Endothelial cell of umbilical vein (primary cell): ENCODE measurements around the gene CCNB1IP1.
A peak's percentile ranks its signal among the peaks of the same experiment; 100 is the strongest.

Experiments used
- CTCF ChIP-seq, 2 donors: IDR thresholded peaks; 1 replicate in 1 of 2; 2 replicates in 1 of 2; pipeline ENCODE4 v1.5.1; 2011; ENCODE audit warnings: low read length in 2 of 2, mild to moderate bottlenecking in 2 of 2, moderate library complexity in 2 of 2, control low read depth in 1 of 2, inconsistent platforms in 1 of 2, low read depth in 1 of 2; ENCODE audit not compliant: insufficient read depth in 1 of 2; ENCODE audit errors: extremely low read depth in 1 of 2
- POLR2A ChIP-seq: IDR thresholded peaks from 2 replicates; pipeline ENCODE4 v1.6.1; 2012; ENCODE audit warnings: low read depth, mild to moderate bottlenecking, control low read depth, low read length

- no peak for TF ChIP-seq CTCF (IDR thresholded peaks at IDR 0.05; ENCODE audit: extremely low read depth in 1 of 2, insufficient read depth in 1 of 2, low read depth in 1 of 2, low read length in 2 of 2)
- TF ChIP-seq POLR2A: peak; percentile 69
Observed at GRCh38 chr14:20332788-20333493, at the start of gene CCNB1IP1.
